H1 (cell line): Measurements from ENCODE around the gene PPFIA2. TPM values are rescaled to one million over a fixed set of nuclear protein-coding genes. Genes with fewer than 3 reads are reported as not detected.

Experiments
- CTCF ChIA-PET: fragments of 300-600 bp; sonication (Branson Sonifier 250); formaldehyde crosslinking; loops from one replicate; lab custom pipeline; 2021; ENCODE audit not compliant: partially characterized antibody; lab: Charles Lee
- POLR2A ChIA-PET: fragments of 300-600 bp; sonication (Branson Sonifier 250); formaldehyde crosslinking; loops from one replicate; lab custom pipeline; 2021; ENCODE audit warnings: inconsistent platforms; ENCODE audit not compliant: partially characterized antibody; lab: Charles Lee
- DNase-seq, 2 experiments: peaks; one replicate each; pipeline versions ENCODE4 v3.0.0 to v3.0.0-alpha.2; 2010 to 2022; ENCODE audit warnings: low spot score in 2 of 2, low read depth in 1 of 2, mixed read lengths in 1 of 2
- FAIRE-seq: peaks from 2 replicates; lab custom pipeline; 2011; peaks lifted over from hg19 to GRCh38; lab: Jason Lieb, UNC
- H2AFZ ChIP-seq: 2 replicates; pipeline ENCODE4 v1.8.1; 2012; ENCODE audit warnings: low read length, inconsistent platforms
- H2AK5ac ChIP-seq: 2 replicates; pipeline ENCODE4 v1.6.1; 2013; ENCODE audit warnings: low read depth, low read length
- H2BK120ac ChIP-seq: replicated peaks from 2 replicates; pipeline ENCODE3; 2013; ENCODE audit warnings: low read depth, low read length, inconsistent platforms
- H2BK12ac ChIP-seq: 2 replicates; pipeline ENCODE4 v1.6.1; 2013; ENCODE audit warnings: low read depth, low read length
- H2BK15ac ChIP-seq: 2 replicates; pipeline ENCODE4 v1.6.1; 2013; ENCODE audit warnings: low read length
- H2BK20ac ChIP-seq: 2 replicates; pipeline ENCODE4 v1.6.1; 2013; ENCODE audit warnings: low read length
- H2BK5ac ChIP-seq: 2 replicates; pipeline ENCODE4 v1.6.1; 2013; ENCODE audit warnings: low read depth, low read length
- H3K14ac ChIP-seq: 2 replicates; pipeline ENCODE4 v1.6.1; 2013; ENCODE audit warnings: inconsistent platforms; ENCODE audit not compliant: insufficient read length
- H3K18ac ChIP-seq: 2 replicates; pipeline ENCODE4 v1.6.1; 2013; ENCODE audit warnings: low read length; ENCODE audit errors: extremely low read depth
- H3K23ac ChIP-seq: 2 replicates; pipeline ENCODE4 v1.6.1; 2013; ENCODE audit warnings: inconsistent platforms; ENCODE audit not compliant: insufficient read length
- H3K23me2 ChIP-seq: 2 replicates; pipeline ENCODE4 v1.6.1; 2013; ENCODE audit warnings: low read depth, low read length
- H3K27ac ChIP-seq: 2 replicates; pipeline ENCODE4 v1.6.1; 2011; ENCODE audit warnings: low read depth, low read length, inconsistent platforms
- H3K27me3 ChIP-seq, 4 experiments: replicated peaks in 1 of 4; 1 replicate in 1 of 4; 2 replicates in 3 of 4; pipeline versions ENCODE4 v1.6.1 to v1.8.1; 2011 to 2013; ENCODE audit warnings: low read length in 3 of 4, mild to moderate bottlenecking in 3 of 4, inconsistent platforms in 2 of 4, mixed read lengths in 2 of 4, moderate library complexity in 1 of 4; ENCODE audit not compliant: control insufficient read depth in 3 of 4, insufficient read depth in 3 of 4; ENCODE audit errors: extremely low read depth in 1 of 4
- H3K36me3 ChIP-seq, 4 experiments: 2 replicates each; pipeline versions ENCODE4 v1.6.1 to v1.8.1; 2011 to 2013; ENCODE audit warnings: mild to moderate bottlenecking in 4 of 4, low read length in 3 of 4, moderate library complexity in 2 of 4, control low read depth in 1 of 4, inconsistent platforms in 1 of 4; ENCODE audit not compliant: insufficient read depth in 4 of 4, control insufficient read depth in 2 of 4
- H3K4ac ChIP-seq: replicated peaks from 2 replicates; pipeline ENCODE3; 2013; ENCODE audit warnings: low read length, low read depth, mixed read lengths, inconsistent platforms; ENCODE audit not compliant: insufficient read length
- H3K4me1 ChIP-seq, 4 experiments: replicated peaks in 1 of 4; 1 replicate in 1 of 4; 2 replicates in 3 of 4; pipeline versions ENCODE4 v1.6.1 to v1.8.1; 2011 to 2013; ENCODE audit warnings: low read length in 3 of 4, inconsistent platforms in 2 of 4, mixed read lengths in 1 of 4; ENCODE audit not compliant: insufficient read depth in 4 of 4, control insufficient read depth in 3 of 4
- H3K4me2 ChIP-seq, 2 experiments: 2 replicates each; pipeline versions ENCODE4 v1.6.1 to v1.8.1; 2011 to 2013; ENCODE audit warnings: low read depth in 2 of 2, low read length in 2 of 2, control low read depth in 1 of 2, inconsistent platforms in 1 of 2, mild to moderate bottlenecking in 1 of 2; ENCODE audit not compliant: insufficient read depth in 1 of 2
- H3K4me3 ChIP-seq, 4 experiments: fragments of 200-600, 300-600 bp in 1 of 4; sonication (generic), shearing (Covaris generic), sonication (Bioruptor Twin) in 1 of 4; 2 replicates each; pipeline versions ENCODE4 v1.5.1 to v1.8.1; 2011 to 2016; ENCODE audit warnings: low read length in 4 of 4, low read depth in 3 of 4, control low read depth in 2 of 4, inconsistent platforms in 2 of 4, mild to moderate bottlenecking in 2 of 4, mixed read lengths in 1 of 4, moderate library complexity in 1 of 4; ENCODE audit not compliant: insufficient read depth in 2 of 4; ENCODE audit errors: extremely low read depth in 1 of 4
- H3K56ac ChIP-seq: replicated peaks from 2 replicates; pipeline ENCODE3; 2013; ENCODE audit warnings: low read depth, mild to moderate bottlenecking, mixed read lengths, low read length, inconsistent platforms; ENCODE audit not compliant: insufficient read length
- H3K79me1 ChIP-seq: 2 replicates; pipeline ENCODE4 v1.6.1; 2013; ENCODE audit warnings: low read depth, low read length, control low read depth
- H3K79me2 ChIP-seq, 2 experiments: 2 replicates each; pipeline versions ENCODE4 v1.6.1 to v1.8.1; 2012 to 2013; ENCODE audit warnings: low read length in 2 of 2, mild to moderate bottlenecking in 2 of 2, inconsistent platforms in 1 of 2; ENCODE audit not compliant: insufficient read depth in 2 of 2, control insufficient read depth in 1 of 2
- H3K9ac ChIP-seq, 4 experiments: replicated peaks in 1 of 4; 1 replicate in 1 of 4; 2 replicates in 3 of 4; pipeline versions ENCODE4 v1.6.1 to v1.8.1; 2011 to 2013; ENCODE audit warnings: low read depth in 3 of 4, low read length in 3 of 4, control low read depth in 2 of 4, mild to moderate bottlenecking in 2 of 4, moderate library complexity in 2 of 4, inconsistent platforms in 1 of 4; ENCODE audit errors: extremely low read depth in 1 of 4
- H3K9me3 ChIP-seq, 2 experiments: 2 replicates each; pipeline versions ENCODE4 v1.6.1 to v1.8.1; 2012 to 2013; ENCODE audit warnings: mild to moderate bottlenecking in 2 of 2, moderate library complexity in 2 of 2, control low read depth in 1 of 2, inconsistent platforms in 1 of 2, low read depth in 1 of 2, low read length in 1 of 2, mixed read lengths in 1 of 2; ENCODE audit not compliant: insufficient read depth in 2 of 2
- H4K20me1 ChIP-seq, 2 experiments: replicated peaks in 1 of 2; 2 replicates each; pipeline versions ENCODE3 to v1.8.1; 2011 to 2013; ENCODE audit warnings: inconsistent platforms in 2 of 2, low read length in 2 of 2, mild to moderate bottlenecking in 1 of 2; ENCODE audit not compliant: insufficient read depth in 2 of 2, control insufficient read depth in 1 of 2
- H4K5ac ChIP-seq: 2 replicates; pipeline ENCODE4 v1.6.1; 2013; ENCODE audit warnings: low read length, low read depth, mixed read lengths, inconsistent platforms; ENCODE audit not compliant: insufficient read length
- H4K8ac ChIP-seq: 2 replicates; pipeline ENCODE4 v1.8.0; 2013; ENCODE audit warnings: mild to moderate bottlenecking, moderate library complexity, low read length, inconsistent platforms; ENCODE audit not compliant: insufficient read depth; ENCODE audit errors: extremely low read depth
- H4K91ac ChIP-seq: replicated peaks from 2 replicates; pipeline ENCODE3; 2013; ENCODE audit warnings: low read length, mixed read lengths, inconsistent platforms; ENCODE audit not compliant: insufficient read length
- BACH1 ChIP-seq: IDR thresholded peaks from 2 replicates; pipeline ENCODE4 v1.6.1; 2012; ENCODE audit warnings: low read length, improper control_type of control experiment
- BRCA1 ChIP-seq: IDR thresholded peaks from 2 replicates; pipeline ENCODE4 v1.6.1; 2012; ENCODE audit warnings: low read depth, low read length, improper control_type of control experiment
- CREB1 ChIP-seq: IDR thresholded peaks from 2 replicates; pipeline ENCODE4 v1.6.1; 2012; ENCODE audit warnings: inconsistent platforms
- EP300 ChIP-seq, 2 experiments: IDR thresholded peaks; 1 replicate in 1 of 2; 2 replicates in 1 of 2; pipeline ENCODE4 v1.6.1; 2011 to 2012; ENCODE audit warnings: low read depth in 2 of 2, low read length in 2 of 2, mild to moderate bottlenecking in 2 of 2, borderline replicate concordance in 1 of 2, inconsistent platforms in 1 of 2, moderate library complexity in 1 of 2
- FOSL1 ChIP-seq: IDR thresholded peaks from 2 replicates; pipeline ENCODE4 v1.6.1; 2011; ENCODE audit warnings: mild to moderate bottlenecking, low read depth, low read length, moderate library complexity; ENCODE audit not compliant: insufficient read depth
- JUN ChIP-seq: IDR thresholded peaks from 2 replicates; pipeline ENCODE4 v1.6.1; 2011; ENCODE audit warnings: low read depth, mild to moderate bottlenecking, improper control_type of control experiment, low read length
- MAFK ChIP-seq: IDR thresholded peaks from 2 replicates; pipeline ENCODE4 v1.6.1; 2012; ENCODE audit warnings: low read depth, mild to moderate bottlenecking, improper control_type of control experiment, low read length
- MAX ChIP-seq: IDR thresholded peaks from 2 replicates; pipeline ENCODE4 v1.6.1; 2012; ENCODE audit warnings: inconsistent platforms
- POLR2A ChIP-seq, 2 experiments: IDR thresholded peaks; 1 replicate in 1 of 2; 2 replicates in 1 of 2; pipeline ENCODE4 v1.6.1; 2011; ENCODE audit warnings: low read depth in 2 of 2, low read length in 2 of 2, mild to moderate bottlenecking in 2 of 2; ENCODE audit errors: control extremely low read depth in 1 of 2
- RFX5 ChIP-seq: IDR thresholded peaks from 2 replicates; pipeline ENCODE4 v1.6.1; 2011; ENCODE audit warnings: low read depth, low read length, improper control_type of control experiment, borderline replicate concordance
- SAP30 ChIP-seq: fragments of 300-600 bp; sonication (generic); IDR thresholded peaks from 2 replicates; pipeline ENCODE4 v1.7.1; 2012; ENCODE audit warnings: low read length, moderate library complexity, mild to moderate bottlenecking, inconsistent platforms; ENCODE audit not compliant: insufficient read depth, insufficient replicate concordance
- SIRT6 ChIP-seq: IDR thresholded peaks from one replicate; pipeline ENCODE4 v1.7.1; 2012; ENCODE audit warnings: low read length, inconsistent platforms
- TCF12 ChIP-seq: IDR thresholded peaks from 2 replicates; pipeline ENCODE4 v1.6.1; 2011; ENCODE audit warnings: low read depth, mild to moderate bottlenecking, low read length
- USF2 ChIP-seq: IDR thresholded peaks from 2 replicates; pipeline ENCODE4 v1.6.1; 2011; ENCODE audit warnings: low read length, improper control_type of control experiment
- WGBS, 2 experiments: shearing (Covaris generic) in 1 of 2; methylation state at CpG; one replicate each; pipeline versions ENCODE4 v1.1.6 to v1.1.7; 2013 to 2015; ENCODE audit warnings: low lambda C conversion rate in 2 of 2, mixed read lengths in 2 of 2, inconsistent platforms in 1 of 2, low coverage in 1 of 2, missing lambda C conversion rate in 1 of 2; ENCODE audit not compliant: insufficient replicate concordance in 2 of 2, insufficient coverage in 1 of 2, insufficient read length in 1 of 2; ENCODE audit errors: extremely low coverage in 1 of 2, missing lambda C conversion rate in 1 of 2; 5-methylcytosine and 5-hydroxymethylcytosine counted together
- polyA plus RNA-seq, 7 experiments: library from polyadenylated mRNA; depleted of rRNA in 3 of 7; stranded (reverse) in 5 of 7; unstranded in 2 of 7; fragments of >200 nt in 5 of 7; fragments of 200-250 nt in 2 of 7; gene quantifications; 1 replicate in 5 of 7; 2 replicates in 1 of 7; 4 replicates in 1 of 7; pipeline versions ENCODE4 v1.2.1 to v1.2.3, GENCODE V29; 2011 to 2013; ENCODE audit warnings: missing spikeins in 2 of 7, mixed read lengths in 2 of 7
- total RNA-seq: library from RNA; stranded (reverse); fragmentation: NEBNext Ultra II Directional; extraction: Animal tissue kit (Norgen Biotek cat#: 25700); gene quantifications from 2 replicates; pipeline ENCODE4 v1.2.1, GENCODE V29; 2021

PPFIA2 gene
- total and polyA plus RNA-seq, 2 of the 8 experiments (the other 6 are each of a cell fraction or from before 2014, with no cell fraction given), result 1.2 to 1.8 TPM

GRCh38 chr12:81314903-81315531 is 444.1 kb downstream of the PPFIA2 start:
- H2BK20ac ChIP-seq, result no peak overlapping the region
- no peaks in the 10 kb centered on the region for H3K79me2 ChIP-seq
- no peaks in the 10 kb centered on the region for H3K27me3 ChIP-seq
- no peak overlapping the region for H4K8ac ChIP-seq
- H3K4me3 ChIP-seq, result no peak overlapping the region
- no peak overlapping the region for H2BK120ac ChIP-seq
- 86% methylated on average over 2 of the region's 2 CpGs; no CpG with 5 or more reads in 1 of the 2 experiments for WGBS, 2 experiments
- H3K4ac ChIP-seq, result no peak overlapping the region
- H3K14ac ChIP-seq, result no peak overlapping the region
- no peak overlapping the region for H3K56ac ChIP-seq
- FAIRE-seq, result no peak
- no peaks in the 10 kb centered on the region for H4K20me1 ChIP-seq
- H3K9me3 ChIP-seq, result no peaks in the 10 kb centered on the region
- CTCF ChIA-PET, result no interaction called here
- no peak for DNase-seq
- H3K4me2 ChIP-seq, result no peak overlapping the region
- no peak overlapping the region for H4K5ac ChIP-seq
- no peak overlapping the region for H2AK5ac ChIP-seq
- H4K91ac ChIP-seq, result no peak overlapping the region
- H3K27ac ChIP-seq, result no peak overlapping the region
- H2BK12ac ChIP-seq, result no peak overlapping the region
- POLR2A ChIA-PET, result no interaction called here
- no peaks in the 10 kb centered on the region for H3K23me2 ChIP-seq
- no peak overlapping the region for H2AFZ ChIP-seq
- no peaks in the 10 kb centered on the region for H3K4me1 ChIP-seq
- H3K18ac ChIP-seq, result no peak overlapping the region
- H2BK5ac ChIP-seq, result no peak overlapping the region
- H3K79me1 ChIP-seq, result no peaks in the 10 kb centered on the region
- H3K36me3 ChIP-seq, result no peaks in the 10 kb centered on the region
- TF ChIP-seq FOSL1, result no peak
- no peak for TF ChIP-seq MAX
- no peak for TF ChIP-seq SAP30
- no peak for TF ChIP-seq USF2
- TF ChIP-seq RFX5, result no peak
- no peak for TF ChIP-seq POLR2A (IDR thresholded peaks at IDR 0.05; ENCODE audit: control extremely low read depth in 1 of 2, low read depth in 2 of 2, low read length in 2 of 2)
- TF ChIP-seq BRCA1, result no peak
- no peak for TF ChIP-seq MAFK
- no peak for TF ChIP-seq CREB1
- TF ChIP-seq EP300 (IDR thresholded peaks at IDR 0.05; ENCODE audit: borderline replicate concordance in 1 of 2, low read depth in 2 of 2, low read length in 2 of 2), result no peak
- no peak for TF ChIP-seq JUN
- no peak for TF ChIP-seq BACH1
- TF ChIP-seq TCF12, result no peak
- TF ChIP-seq SIRT6, result no peak
- H2BK15ac ChIP-seq, result no peak overlapping the region
- H3K9ac ChIP-seq, result no peak overlapping the region
- no peak overlapping the region for H3K23ac ChIP-seq
